ENCODE results near the gene NAPB.

The NAPB gene

DNA sequence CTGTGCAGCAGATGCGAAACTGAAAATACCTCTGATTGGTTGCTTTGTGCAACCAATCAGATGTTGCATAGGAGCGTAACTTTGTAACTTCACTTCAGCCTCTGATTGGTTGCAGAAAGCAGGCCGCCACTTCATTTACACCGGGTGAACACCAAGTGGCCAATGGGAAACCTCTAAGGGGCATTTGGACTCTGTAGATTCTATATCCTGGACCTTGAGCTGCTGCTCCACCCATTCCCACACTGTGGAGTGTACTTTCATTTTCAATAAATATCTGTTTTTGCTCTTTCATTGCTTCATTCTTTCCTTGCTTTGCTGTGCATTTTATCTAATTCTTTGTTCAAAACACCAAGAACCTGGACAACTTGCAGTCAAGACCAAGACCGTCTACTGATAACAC, 84.8 kb downstream of the NAPB start:
- no peak overlapping the region for H3K9ac ChIP-seq (ENCODE audit: low read length)
- H3K36me3 ChIP-seq (ENCODE audit: insufficient read depth, low read length), result no peaks in the 10 kb centered on the region
- H3K27ac ChIP-seq (ENCODE audit: low read depth, low read length), result no peak overlapping the region
- no peaks in the 10 kb centered on the region for H3K9me3 ChIP-seq (ENCODE audit: low read length)
- H3K4me1 ChIP-seq (ENCODE audit: insufficient read depth, low read length), result no peaks in the 10 kb centered on the region
- H3K4me3 ChIP-seq (ENCODE audit: low read depth in 1 of 2, low read length in 2 of 2), result no peak overlapping the region
- H3K27me3 ChIP-seq (ENCODE audit: control insufficient read depth in 1 of 2, insufficient read depth in 2 of 2, low read length in 2 of 2), result no peaks in the 10 kb centered on the region

DNA sequence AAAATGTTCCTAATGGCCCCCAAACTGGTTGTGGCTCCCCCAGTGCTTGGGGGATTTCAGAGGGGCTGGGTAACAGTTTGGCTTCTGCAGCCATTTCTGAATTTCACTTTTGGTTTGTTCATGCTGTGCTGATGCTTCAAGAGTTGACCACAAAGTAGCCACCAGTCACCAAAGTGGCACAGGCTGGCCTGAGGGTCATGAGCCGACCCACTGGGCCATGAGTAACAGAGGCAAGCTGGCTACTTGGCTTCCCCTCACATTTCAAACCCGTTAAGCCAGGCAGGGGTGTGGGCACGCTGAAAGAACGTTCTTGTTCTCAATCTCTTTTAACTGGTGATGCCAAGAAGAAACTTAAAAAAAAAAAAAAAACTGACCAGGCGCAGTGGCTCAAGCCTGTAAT, 85.8 kb downstream of the NAPB start:
- no peaks in the 10 kb centered on the region for H3K9me3 ChIP-seq (ENCODE audit: low read length)
- H3K27ac ChIP-seq (ENCODE audit: low read depth, low read length), result no peak overlapping the region
- no peak overlapping the region for H3K4me3 ChIP-seq (ENCODE audit: low read depth in 1 of 2, low read length in 2 of 2)
- no peaks in the 10 kb centered on the region for H3K4me1 ChIP-seq (ENCODE audit: insufficient read depth, low read length)
- no peaks in the 10 kb centered on the region for H3K27me3 ChIP-seq (ENCODE audit: control insufficient read depth in 1 of 2, insufficient read depth in 2 of 2, low read length in 2 of 2)
- H3K36me3 ChIP-seq (ENCODE audit: insufficient read depth, low read length), result no peaks in the 10 kb centered on the region
- H3K9ac ChIP-seq (ENCODE audit: low read length), result no peak overlapping the region

DNA sequence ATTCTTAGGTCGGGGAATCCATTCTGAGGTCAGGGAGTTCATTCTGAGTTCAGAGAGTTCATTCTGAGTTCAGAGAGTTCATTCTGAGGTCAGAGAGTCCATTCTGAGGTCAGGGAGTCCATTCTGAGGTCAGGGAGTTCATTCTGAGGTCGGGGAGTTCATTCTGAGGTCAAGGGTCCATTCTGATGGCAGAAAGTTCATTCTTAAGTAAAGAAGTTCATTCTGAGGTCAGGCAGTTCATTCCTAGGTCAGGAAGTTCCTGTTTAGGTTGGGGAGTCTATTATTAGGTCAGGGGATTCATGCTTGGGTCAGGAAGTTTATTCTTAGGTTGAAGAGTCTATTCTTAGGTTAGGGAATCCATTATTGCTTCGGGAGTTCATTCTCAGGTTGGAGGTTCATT, 87.2 kb downstream of the NAPB start:
- H3K4me3 ChIP-seq (ENCODE audit: low read depth in 1 of 2, low read length in 2 of 2), result no peak overlapping the region
- no peaks in the 10 kb centered on the region for H3K27me3 ChIP-seq (ENCODE audit: control insufficient read depth in 1 of 2, insufficient read depth in 2 of 2, low read length in 2 of 2)
- no peaks in the 10 kb centered on the region for H3K9me3 ChIP-seq (ENCODE audit: low read length)
- H3K9ac ChIP-seq (ENCODE audit: low read length), result no peak overlapping the region
- H3K4me1 ChIP-seq (ENCODE audit: insufficient read depth, low read length), result no peaks in the 10 kb centered on the region
- no peaks in the 10 kb centered on the region for H3K36me3 ChIP-seq (ENCODE audit: insufficient read depth, low read length)
- no peak overlapping the region for H3K27ac ChIP-seq (ENCODE audit: low read depth, low read length)

- Histone ChIP-seq H3K36me3 (ENCODE audit: insufficient read depth, low read length) (no peaks in the 10 kb centered on the region), H3K27ac (ENCODE audit: low read depth, low read length) (no peak overlapping the region), H3K9me3 (ENCODE audit: low read length) (no peaks in the 10 kb centered on the region), H3K4me3 (ENCODE audit: low read depth in 1 of 2, low read length in 2 of 2) (no peak overlapping the region), H3K4me1 (ENCODE audit: insufficient read depth, low read length) (no peaks in the 10 kb centered on the region), H3K27me3 (ENCODE audit: control insufficient read depth in 1 of 2, insufficient read depth in 2 of 2, low read length in 2 of 2) (no peaks in the 10 kb centered on the region), H3K9ac (ENCODE audit: low read length) (no peak overlapping the region)
These were observed 88.8 kb downstream of the NAPB start for GRCh38 chr20:23332467-23332866.

- Histone ChIP-seq H3K4me3 (ENCODE audit: low read depth in 1 of 2, low read length in 2 of 2) (no peak overlapping the region), H3K9ac (ENCODE audit: low read length) (no peak overlapping the region), H3K9me3 (ENCODE audit: low read length) (no peaks in the 10 kb centered on the region), H3K4me1 (ENCODE audit: insufficient read depth, low read length) (no peaks in the 10 kb centered on the region), H3K27ac (ENCODE audit: low read depth, low read length) (no peak overlapping the region), H3K36me3 (ENCODE audit: insufficient read depth, low read length) (no peaks in the 10 kb centered on the region), H3K27me3 (ENCODE audit: control insufficient read depth in 1 of 2, insufficient read depth in 2 of 2, low read length in 2 of 2) (no peaks in the 10 kb centered on the region)
These were observed 89.6 kb downstream of the NAPB start for GRCh38 chr20:23331450-23332350.

- H3K27ac ChIP-seq (ENCODE audit: low read depth, low read length), result no peak overlapping the region
- H3K4me1 ChIP-seq (ENCODE audit: insufficient read depth, low read length), result no peaks in the 10 kb centered on the region
- no peak overlapping the region for H3K9ac ChIP-seq (ENCODE audit: low read length)
- H3K9me3 ChIP-seq (ENCODE audit: low read length), result no peaks in the 10 kb centered on the region
- H3K27me3 ChIP-seq (ENCODE audit: control insufficient read depth in 1 of 2, insufficient read depth in 2 of 2, low read length in 2 of 2), result no peaks in the 10 kb centered on the region
- H3K36me3 ChIP-seq (ENCODE audit: insufficient read depth, low read length), result no peaks in the 10 kb centered on the region
- no peak overlapping the region for H3K4me3 ChIP-seq (ENCODE audit: low read depth in 1 of 2, low read length in 2 of 2)
These were observed 93.5 kb downstream of the NAPB start for GRCh38 chr20:23327617-23328333.

DNA sequence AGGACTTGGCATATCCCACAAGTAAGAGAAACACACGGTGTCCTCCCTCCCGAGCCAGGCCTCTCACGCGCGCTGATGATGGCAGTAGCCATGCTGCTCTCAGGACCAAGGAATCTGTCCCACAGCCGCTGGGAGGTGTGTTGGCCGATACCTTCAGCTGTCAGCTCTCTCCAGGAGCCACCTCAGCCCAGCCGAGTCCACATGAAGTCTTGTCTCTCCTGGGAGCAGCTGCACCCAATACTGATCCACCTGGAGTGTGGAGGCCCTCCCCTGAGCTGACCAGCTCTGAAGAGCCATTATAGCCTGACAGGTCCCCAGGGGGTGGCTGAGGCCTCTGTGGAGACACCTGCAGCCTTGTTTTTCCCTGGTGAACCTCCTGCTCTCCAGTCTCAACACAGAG, 94.5 kb downstream of the NAPB start:
- no peak overlapping the region for H3K9ac ChIP-seq (ENCODE audit: low read length)
- no peak overlapping the region for H3K27ac ChIP-seq (ENCODE audit: low read depth, low read length)
- H3K36me3 ChIP-seq (ENCODE audit: insufficient read depth, low read length), result no peaks in the 10 kb centered on the region
- no peak overlapping the region for H3K4me3 ChIP-seq (ENCODE audit: low read depth in 1 of 2, low read length in 2 of 2)
- no peaks in the 10 kb centered on the region for H3K4me1 ChIP-seq (ENCODE audit: insufficient read depth, low read length)
- no peaks in the 10 kb centered on the region for H3K9me3 ChIP-seq (ENCODE audit: low read length)
- no peaks in the 10 kb centered on the region for H3K27me3 ChIP-seq (ENCODE audit: control insufficient read depth in 1 of 2, insufficient read depth in 2 of 2, low read length in 2 of 2)

DNA sequence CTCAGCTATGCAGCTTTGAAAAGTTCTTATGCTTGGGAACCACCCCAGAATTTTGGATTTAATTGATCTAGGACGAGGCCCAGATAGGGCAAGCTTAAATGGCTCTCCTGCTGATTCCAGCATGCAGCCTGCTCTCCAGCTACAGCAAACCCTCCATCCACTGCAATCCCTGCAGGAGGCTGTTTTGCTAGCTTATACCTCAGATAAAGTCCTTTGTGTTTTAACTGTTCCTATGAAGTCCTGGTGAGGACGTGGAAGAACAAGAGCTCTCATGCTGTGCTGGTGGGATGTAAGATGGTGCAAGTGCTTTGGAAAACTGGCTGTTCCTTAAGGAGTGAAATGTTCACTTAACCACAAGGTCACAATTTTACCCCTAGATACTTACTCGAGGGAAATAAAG, 96.2 kb downstream of the NAPB start:
- no peak overlapping the region for H3K4me3 ChIP-seq (ENCODE audit: low read depth in 1 of 2, low read length in 2 of 2)
- H3K27me3 ChIP-seq (ENCODE audit: control insufficient read depth in 1 of 2, insufficient read depth in 2 of 2, low read length in 2 of 2), result no peaks in the 10 kb centered on the region
- no peaks in the 10 kb centered on the region for H3K9me3 ChIP-seq (ENCODE audit: low read length)
- H3K4me1 ChIP-seq (ENCODE audit: insufficient read depth, low read length), result no peaks in the 10 kb centered on the region
- no peak overlapping the region for H3K9ac ChIP-seq (ENCODE audit: low read length)
- no peak overlapping the region for H3K27ac ChIP-seq (ENCODE audit: low read depth, low read length)
- no peaks in the 10 kb centered on the region for H3K36me3 ChIP-seq (ENCODE audit: insufficient read depth, low read length)

Data from muscle layer of colon (tissue), 2 donors.